Activated CD8-positive, alpha-beta T cell treated with anti-CD3 and anti-CD28 coated beads, Interleukin-2, amount 10 ng/mL, durations not matched to agents 7 days and 5 days (primary cell): ENCODE measurements around the gene MRPL2. TPM values are rescaled to one million over a fixed set of nuclear protein-coding genes. Genes with fewer than 3 reads are reported as not detected.
A peak's percentile ranks its signal among the peaks of the same experiment; 100 is the strongest.

Experiments
- ATAC-seq: fragments of 150-1000 bp; cut with Tn5 transposase; one replicate; pipeline ENCODE4 v1.10.0; 2021; ENCODE audit warnings: moderate library complexity
- CTCF ChIA-PET: fragments of 350-600 bp; sonication (Branson Sonifier 250); formaldehyde crosslinking; loops from one replicate; lab custom pipeline; 2021; ENCODE audit warnings: antibody characterized with exemption; lab: Charles Lee
- POLR2A ChIA-PET: fragments of 350-600 bp; sonication (Branson Sonifier 250); formaldehyde crosslinking; loops from one replicate; lab custom pipeline; 2021; ENCODE audit warnings: antibody characterized with exemption; lab: Charles Lee
- DNase-seq: peaks from one replicate; pipeline ENCODE4 v3.0.0-alpha.2; 2020
- H3K27ac Mint-ChIP-seq: one replicate; pipeline ENCODE4 v1.8.0; 2021; ENCODE audit warnings: mild to moderate bottlenecking, mixed read lengths
- H3K27me3 Mint-ChIP-seq: one replicate; pipeline ENCODE4 v1.8.0; 2021; ENCODE audit warnings: low read depth, mixed read lengths
- H3K36me3 Mint-ChIP-seq: one replicate; pipeline ENCODE4 v1.8.0; 2021; ENCODE audit warnings: low read depth, mixed read lengths
- H3K4me1 Mint-ChIP-seq: one replicate; pipeline ENCODE4 v1.8.0; 2021; ENCODE audit warnings: low read depth, mixed read lengths
- H3K4me3 Mint-ChIP-seq: one replicate; pipeline ENCODE4 v1.8.0; 2021; ENCODE audit warnings: mild to moderate bottlenecking, mixed read lengths
- H3K9me3 Mint-ChIP-seq: one replicate; pipeline ENCODE4 v1.8.0; 2022; ENCODE audit warnings: mixed read lengths; ENCODE audit not compliant: insufficient read depth
- total RNA-seq, 2 experiments: library from RNA; stranded (reverse); gene quantifications; one replicate each; pipeline ENCODE4 v1.2.3, GENCODE V29; 2021

The MRPL2 gene
- total RNA-seq, 2 experiments from 2014 or later: 57.5 to 58.7 TPM

- Mint-ChIP-seq H3K9me3 (no peaks in the 10 kb centered on the region), H3K27me3 (no peaks in the 10 kb centered on the region), H3K27ac (no peak overlapping the region), H3K4me1 (no peaks in the 10 kb centered on the region), H3K4me3 (no peak overlapping the region), H3K36me3 (peaks cover 50% of the 10 kb centered on the region)
- ATAC-seq (no peak), DNase-seq (no peak)
- ChIA-PET POLR2A (interaction anchor here (0.8 to 1.6 kb wide), 2 partner anchors 19 to 49 kb away, joined by 3 to 4 read pairs; partner anchors contain the start of genes KLHDC3 and PPP2R5D), CTCF (interaction anchor here (1.1 to 1.5 kb wide), 3 partner anchors 14 to 114 kb away, joined by 3 to 4 read pairs (median 3); no protein-coding TSS in a partner anchor)
Measured at GRCh38 chr6:43033496-43034189, 25.6 kb downstream of the MRPL2 start.

GRCh38 chr6:43032326-43032725 is 26.9 kb downstream of the MRPL2 start:
- ATAC-seq (no peak), DNase-seq (no peak)
- POLR2A ChIA-PET: interaction anchor here (0.6 to 1.4 kb wide), 2 partner anchors 12 to 35 kb away, joined by 3 to 5 read pairs; no protein-coding TSS in a partner anchor
- Mint-ChIP-seq H3K27me3 (no peaks in the 10 kb centered on the region), H3K4me3 (no peak overlapping the region), H3K27ac (no peak overlapping the region), H3K36me3 (peaks cover 50% of the 10 kb centered on the region), H3K4me1 (no peaks in the 10 kb centered on the region), H3K9me3 (no peaks in the 10 kb centered on the region)
- CTCF ChIA-PET: interaction anchor here (1.5 kb wide), 1 partner anchor 115 kb away, joined by 3 read pairs; no protein-coding TSS in a partner anchor

GRCh38 chr6:43029120-43029519 is 30.1 kb downstream of the MRPL2 start:
- H3K4me3 Mint-ChIP-seq: no peak overlapping the region
- H3K4me1 Mint-ChIP-seq: peaks cover 7% of the 10 kb centered on the region
- ChIA-PET POLR2A (no interaction called here), CTCF (interaction anchor here (1.0 kb wide), 1 partner anchor 115 kb away, joined by 3 read pairs; no protein-coding TSS in a partner anchor)
- H3K36me3 Mint-ChIP-seq: peaks cover 58% of the 10 kb centered on the region
- no peak overlapping the region for H3K27ac Mint-ChIP-seq
- H3K27me3 Mint-ChIP-seq: no peaks in the 10 kb centered on the region
- DNase-seq: no peak
- no peaks in the 10 kb centered on the region for H3K9me3 Mint-ChIP-seq
- no peak for ATAC-seq

- ATAC-seq (no peak), DNase-seq (no peak)
- POLR2A ChIA-PET: no interaction called here
- Mint-ChIP-seq H3K9me3 (no peaks in the 10 kb centered on the region), H3K27ac (no peak overlapping the region), H3K4me1 (peaks cover 17% of the 10 kb centered on the region), H3K27me3 (no peaks in the 10 kb centered on the region), H3K36me3 (peaks cover 50% of the 10 kb centered on the region), H3K4me3 (no peak overlapping the region)
- CTCF ChIA-PET: interaction anchor here (0.5 kb wide), 1 partner anchor 16 kb away, joined by 5 read pairs; no protein-coding TSS in a partner anchor
Measured at GRCh38 chr6:43026365-43026764, 32.9 kb downstream of the MRPL2 start.

- H3K4me1 Mint-ChIP-seq: peaks cover 26% of the 10 kb centered on the region
- H3K36me3 Mint-ChIP-seq: peaks cover 45% of the 10 kb centered on the region
- no peak overlapping the region for H3K4me3 Mint-ChIP-seq
- no peak for DNase-seq
- POLR2A ChIA-PET: no interaction called here
- H3K9me3 Mint-ChIP-seq: no peaks in the 10 kb centered on the region
- CTCF ChIA-PET: interaction anchor here (0.8 to 1.0 kb wide), 2 partner anchors 8 to 10 kb away, joined by 3 read pairs; partner anchors contain the start of gene KLHDC3
- no peaks in the 10 kb centered on the region for H3K27me3 Mint-ChIP-seq
- peak overlapping the region; percentile 28 for H3K27ac Mint-ChIP-seq
- no peak for ATAC-seq
Measured at GRCh38 chr6:43024436-43024835, 34.8 kb downstream of the MRPL2 start.

- ATAC-seq (peak; percentile 79), DNase-seq (peak; percentile 65)
- ChIA-PET POLR2A (interaction anchor here (0.6 to 2.0 kb wide), 11 partner anchors 11 to 631 kb away, joined by 3 to 7 read pairs (median 5); partner anchors contain the start of genes CNPY3, CUL7, PEX6 and PPP2R5D), CTCF (interaction anchor here (1.0 to 2.6 kb wide), 7 partner anchors 19 to 122 kb away, joined by 3 to 16 read pairs (median 4); partner anchors contain the start of genes CUL7 and PEX6)
- peak within 1 kb of the TSS; percentile 92 for H3K27ac Mint-ChIP-seq
- no peaks in the 10 kb centered on the region for H3K9me3 Mint-ChIP-seq
- no peaks in the 10 kb centered on the region for H3K27me3 Mint-ChIP-seq
- H3K36me3 Mint-ChIP-seq: peaks cover 45% of the 10 kb centered on the region
- peaks cover 31% of the 10 kb centered on the region for H3K4me1 Mint-ChIP-seq
- peak within 1 kb of the TSS; percentile 90 for H3K4me3 Mint-ChIP-seq
Measured at GRCh38 chr6:43021270-43022047, 37.8 kb downstream of the MRPL2 start, which contains the start of gene RRP36. RRP36 (plus strand) TSS chr6:43021623; CDS start chr6:43021655, 32 bp downstream.

GRCh38 chr6:43020847-43021246 is 38.4 kb downstream of the MRPL2 start:
- peak overlapping the region; percentile 83 for H3K4me3 Mint-ChIP-seq
- no peaks in the 10 kb centered on the region for H3K27me3 Mint-ChIP-seq
- ChIA-PET CTCF (interaction anchor here (1.0 to 2.6 kb wide), 7 partner anchors 18 to 122 kb away, joined by 3 to 16 read pairs (median 4); partner anchors contain the start of genes CUL7 and PEX6), POLR2A (interaction anchor here (0.6 to 2.0 kb wide), 11 partner anchors 12 to 631 kb away, joined by 3 to 7 read pairs (median 5); partner anchors contain the start of genes CNPY3, CUL7, PEX6 and PPP2R5D)
- H3K36me3 Mint-ChIP-seq: peaks cover 45% of the 10 kb centered on the region
- H3K27ac Mint-ChIP-seq: peak overlapping the region; percentile 89
- no peaks in the 10 kb centered on the region for H3K9me3 Mint-ChIP-seq
- peaks cover 35% of the 10 kb centered on the region for H3K4me1 Mint-ChIP-seq
- no peak for DNase-seq
- ATAC-seq: no peak

GRCh38 chr6:43020052-43020705 is 39.1 kb downstream of the MRPL2 start:
- ChIA-PET POLR2A (interaction anchor here (0.9 to 2.0 kb wide), 4 partner anchors 12 to 123 kb away, joined by 5 to 7 read pairs (median 6); partner anchors contain the start of genes CNPY3 and PEX6), CTCF (interaction anchor here (1.3 to 2.6 kb wide), 4 partner anchors 17 to 123 kb away, joined by 3 to 16 read pairs (median 4); partner anchors contain the start of gene PEX6)
- Mint-ChIP-seq H3K9me3 (no peaks in the 10 kb centered on the region), H3K27ac (no peak overlapping the region), H3K36me3 (peaks cover 42% of the 10 kb centered on the region), H3K4me1 (peaks cover 37% of the 10 kb centered on the region), H3K27me3 (no peaks in the 10 kb centered on the region), H3K4me3 (no peak overlapping the region)
- ATAC-seq (no peak), DNase-seq (no peak)

GRCh38 chr6:43019152-43019551 is 40.1 kb downstream of the MRPL2 start:
- no peak overlapping the region for H3K27ac Mint-ChIP-seq
- H3K36me3 Mint-ChIP-seq: peaks cover 33% of the 10 kb centered on the region
- H3K27me3 Mint-ChIP-seq: no peaks in the 10 kb centered on the region
- no peak overlapping the region for H3K4me3 Mint-ChIP-seq
- ChIA-PET POLR2A (no interaction called here), CTCF (no interaction called here)
- ATAC-seq: no peak
- peaks cover 42% of the 10 kb centered on the region for H3K4me1 Mint-ChIP-seq
- no peaks in the 10 kb centered on the region for H3K9me3 Mint-ChIP-seq
- DNase-seq: no peak

- Mint-ChIP-seq H3K36me3 (peaks cover 48% of the 10 kb centered on the region), H3K4me1 (peaks cover 48% of the 10 kb centered on the region), H3K4me3 (no peak overlapping the region), H3K9me3 (no peaks in the 10 kb centered on the region), H3K27me3 (no peaks in the 10 kb centered on the region), H3K27ac (no peak overlapping the region)
- ATAC-seq (no peak), DNase-seq (no peak)
- ChIA-PET POLR2A (interaction anchor here (0.9 kb wide), 2 partner anchors 38 to 42 kb away, joined by 3 to 4 read pairs; partner anchors contain the start of genes KLC4, MRPL2 and PEX6), CTCF (no interaction called here)
Measured at GRCh38 chr6:43016943-43017334, 42.3 kb downstream of the MRPL2 start.
